Measurements from ENCODE around the gene RAPGEF5.

Gene RAPGEF5

GRCh38 chr7:22393913-22394729, 37.2 kb upstream of the RAPGEF5 start:
- Mint-ChIP-seq H3K4me1 (no peaks in the 10 kb centered on the region), H3K36me3 (no peaks in the 10 kb centered on the region), H3K9me3 (no peaks in the 10 kb centered on the region), H3K27me3 (peaks cover 15% of the 10 kb centered on the region), H3K4me3 (no peak overlapping the region), H3K27ac (no peak overlapping the region)
- CTCF ChIA-PET: no interaction called here
- no peak for DNase-seq

GRCh38 chr7:22390516-22390915, 33.6 kb upstream of the RAPGEF5 start:
- CTCF ChIA-PET: no interaction called here
- peaks cover 7% of the 10 kb centered on the region for H3K27me3 Mint-ChIP-seq
- H3K4me3 Mint-ChIP-seq: no peak overlapping the region
- no peak overlapping the region for H3K27ac Mint-ChIP-seq
- H3K36me3 Mint-ChIP-seq: no peaks in the 10 kb centered on the region
- no peaks in the 10 kb centered on the region for H3K9me3 Mint-ChIP-seq
- no peak for DNase-seq
- H3K4me1 Mint-ChIP-seq: no peaks in the 10 kb centered on the region

GRCh38 chr7:22389892-22390291, 32.9 kb upstream of the RAPGEF5 start:
- Mint-ChIP-seq H3K36me3 (no peaks in the 10 kb centered on the region), H3K4me3 (no peak overlapping the region), H3K27me3 (peaks cover 7% of the 10 kb centered on the region), H3K4me1 (no peaks in the 10 kb centered on the region), H3K27ac (no peak overlapping the region), H3K9me3 (no peaks in the 10 kb centered on the region)
- CTCF ChIA-PET: no interaction called here
- no peak for DNase-seq

DNA sequence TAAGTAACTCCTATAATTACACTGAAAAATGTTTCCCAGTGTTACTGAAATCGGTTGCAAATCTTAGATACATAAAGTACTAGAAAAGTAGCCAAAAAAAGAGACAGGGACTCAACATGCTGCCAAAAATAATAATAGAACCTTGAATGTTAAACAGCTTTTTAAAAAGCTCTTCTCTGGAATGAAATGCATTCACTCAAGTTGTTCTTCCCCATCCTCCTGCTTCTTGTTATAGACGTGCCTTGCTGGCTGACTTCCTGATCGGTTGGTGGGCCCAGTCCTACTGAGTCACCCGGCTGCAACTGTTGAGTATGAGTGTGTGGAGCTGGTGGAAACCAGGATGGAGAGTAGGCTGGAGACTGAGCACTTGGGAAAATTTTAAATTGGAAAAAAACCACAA, 30.6 kb upstream of the RAPGEF5 start:
- CTCF ChIA-PET: interaction anchor here (0.6 kb wide), 1 partner anchor 260 kb away, joined by 3 read pairs; no protein-coding TSS in a partner anchor
- Mint-ChIP-seq H3K9me3 (no peaks in the 10 kb centered on the region), H3K4me1 (no peaks in the 10 kb centered on the region), H3K27me3 (no peaks in the 10 kb centered on the region), H3K36me3 (no peaks in the 10 kb centered on the region), H3K27ac (no peak overlapping the region), H3K4me3 (no peak overlapping the region)
- no peak for DNase-seq

DNA sequence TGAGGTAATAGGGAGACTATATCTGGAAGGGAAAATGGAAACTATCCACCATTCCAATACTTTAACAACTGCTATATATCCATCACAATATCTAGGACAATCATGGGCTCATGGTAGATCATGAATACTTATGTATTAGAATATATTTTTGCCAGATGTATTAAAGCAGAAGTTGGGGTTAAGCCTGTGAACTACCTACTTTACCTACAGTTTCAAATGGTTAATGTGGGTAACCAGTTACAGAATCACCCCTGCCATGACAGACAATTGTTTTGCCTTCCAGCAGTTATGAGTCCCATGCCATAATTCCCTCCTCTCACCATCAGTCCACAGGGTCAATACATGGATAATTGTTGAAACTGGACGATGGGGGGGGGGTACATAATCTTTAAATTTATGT, 29.9 kb upstream of the RAPGEF5 start:
- CTCF ChIA-PET: no interaction called here
- no peaks in the 10 kb centered on the region for H3K9me3 Mint-ChIP-seq

GRCh38 chr7:22386206-22386858, 29.4 kb upstream of the RAPGEF5 start:
- Mint-ChIP-seq H3K36me3 (no peaks in the 10 kb centered on the region), H3K4me3 (no peak overlapping the region), H3K27me3 (no peaks in the 10 kb centered on the region), H3K27ac (no peak overlapping the region), H3K9me3 (no peaks in the 10 kb centered on the region), H3K4me1 (no peaks in the 10 kb centered on the region)
- CTCF ChIA-PET: interaction anchor here (0.6 kb wide), 1 partner anchor 830 kb away, joined by 3 read pairs; no protein-coding TSS in a partner anchor
- DNase-seq: no peak

More for the DNA sequence above, 29.9 kb upstream of the RAPGEF5 start:
- H3K36me3 Mint-ChIP-seq: no peaks in the 10 kb centered on the region
- H3K27ac Mint-ChIP-seq: no peak overlapping the region
- H3K4me3 Mint-ChIP-seq: no peak overlapping the region
- H3K4me1 Mint-ChIP-seq: no peaks in the 10 kb centered on the region
- DNase-seq: no peak
- no peaks in the 10 kb centered on the region for H3K27me3 Mint-ChIP-seq

- CTCF ChIA-PET: no interaction called here
- Mint-ChIP-seq H3K4me3 (no peak overlapping the region), H3K4me1 (no peaks in the 10 kb centered on the region)
Observed at GRCh38 chr7:22385326-22385725, 28.4 kb upstream of the RAPGEF5 start.

DNA sequence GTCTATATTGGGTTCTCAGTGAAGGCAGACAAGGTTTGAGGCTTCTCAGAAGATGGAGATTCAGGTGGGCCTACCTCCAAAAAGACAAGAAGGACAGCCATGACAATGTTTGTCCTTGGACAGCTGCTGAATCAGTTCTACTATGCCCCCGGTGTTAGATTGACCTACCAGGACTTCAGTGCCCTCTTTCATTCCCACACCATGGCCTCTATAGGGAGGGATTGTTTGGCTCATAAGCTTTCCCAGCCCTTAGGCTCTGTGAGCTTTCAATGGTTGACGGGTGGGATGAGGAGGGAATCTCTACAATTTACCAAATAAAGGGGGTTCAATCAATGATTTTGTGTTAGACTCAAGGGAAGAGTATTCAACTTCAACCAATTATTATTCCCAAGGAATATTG, 23.4 kb upstream of the RAPGEF5 start:
- H3K27ac Mint-ChIP-seq: no peak overlapping the region
- H3K4me1 Mint-ChIP-seq: no peaks in the 10 kb centered on the region
- no peaks in the 10 kb centered on the region for H3K9me3 Mint-ChIP-seq

More at GRCh38 chr7:22385326-22385725, 28.4 kb upstream of the RAPGEF5 start:
- Mint-ChIP-seq H3K36me3 (no peaks in the 10 kb centered on the region), H3K27me3 (no peaks in the 10 kb centered on the region), H3K9me3 (no peaks in the 10 kb centered on the region), H3K27ac (no peak overlapping the region)
- DNase-seq: no peak

DNA sequence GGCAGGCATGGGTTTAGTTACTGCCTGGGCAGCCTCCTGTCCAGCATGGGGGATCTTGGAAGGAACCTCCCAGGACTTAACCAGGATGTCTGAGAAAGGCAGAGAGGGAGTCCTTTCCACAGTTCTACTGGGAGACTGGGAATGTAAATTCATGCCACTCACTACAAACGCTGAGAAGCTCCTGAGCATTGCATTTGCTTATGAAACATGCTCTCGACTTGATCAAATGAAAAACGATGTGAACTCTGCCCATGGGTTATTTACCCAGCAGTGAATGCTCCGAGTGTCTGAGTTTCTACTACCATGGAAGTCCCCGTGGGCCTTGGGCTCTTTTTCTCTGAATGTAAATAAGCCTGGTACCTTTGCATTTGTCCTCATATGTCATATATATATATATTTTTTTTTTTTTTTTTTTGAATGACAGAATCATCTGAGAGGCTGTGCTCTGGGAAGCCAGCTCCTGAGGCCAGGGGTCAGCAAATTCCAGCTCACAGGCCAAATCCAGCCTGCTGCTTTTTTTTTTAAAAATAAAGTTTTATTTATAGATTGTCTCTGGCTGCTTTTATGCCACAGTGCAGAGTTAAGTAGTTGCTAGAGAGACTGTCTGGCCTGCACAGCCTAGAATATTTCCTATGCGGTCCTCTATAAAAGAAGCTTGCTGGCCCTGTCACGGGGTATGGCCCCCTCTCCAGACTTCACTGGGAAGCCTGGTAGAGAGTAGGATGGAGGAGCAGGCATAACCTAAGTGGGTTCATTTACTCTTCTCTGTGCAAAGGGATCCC, 21.4 kb upstream of the RAPGEF5 start:
- Mint-ChIP-seq H3K9me3 (no peaks in the 10 kb centered on the region), H3K27ac (no peak overlapping the region), H3K4me1 (no peaks in the 10 kb centered on the region), H3K4me3 (no peak overlapping the region), H3K36me3 (no peaks in the 10 kb centered on the region), H3K27me3 (peaks cover 4% of the 10 kb centered on the region)
- CTCF ChIA-PET: no interaction called here
- no peak for DNase-seq

More for the DNA sequence above, 23.4 kb upstream of the RAPGEF5 start:
- no peak for DNase-seq
- no peaks in the 10 kb centered on the region for H3K36me3 Mint-ChIP-seq
- peaks cover 4% of the 10 kb centered on the region for H3K27me3 Mint-ChIP-seq
- no peak overlapping the region for H3K4me3 Mint-ChIP-seq
- CTCF ChIA-PET: interaction anchor here (0.6 kb wide), 1 partner anchor 25 kb away, joined by 3 read pairs; no protein-coding TSS in a partner anchor

- Mint-ChIP-seq H3K4me1 (no peaks in the 10 kb centered on the region), H3K9me3 (no peaks in the 10 kb centered on the region), H3K4me3 (no peak overlapping the region), H3K36me3 (no peaks in the 10 kb centered on the region), H3K27me3 (peaks cover 4% of the 10 kb centered on the region), H3K27ac (no peak overlapping the region)
- DNase-seq: no peak
- CTCF ChIA-PET: no interaction called here
Observed at GRCh38 chr7:22377703-22378102, 20.7 kb upstream of the RAPGEF5 start.

GRCh38 chr7:22375359-22376048, 18.6 kb upstream of the RAPGEF5 start:
- CTCF ChIA-PET: no interaction called here
- Mint-ChIP-seq H3K9me3 (no peaks in the 10 kb centered on the region), H3K4me1 (no peaks in the 10 kb centered on the region), H3K4me3 (no peak overlapping the region), H3K27ac (no peak overlapping the region), H3K36me3 (no peaks in the 10 kb centered on the region), H3K27me3 (peaks cover 4% of the 10 kb centered on the region)
- DNase-seq: no peak

- CTCF ChIA-PET: no interaction called here
Observed at GRCh38 chr7:22373911-22374310, 17.0 kb upstream of the RAPGEF5 start.

GRCh38 chr7:22373388-22373787, 16.4 kb upstream of the RAPGEF5 start:
- no peaks in the 10 kb centered on the region for H3K9me3 Mint-ChIP-seq
- H3K4me1 Mint-ChIP-seq: no peaks in the 10 kb centered on the region
- H3K27me3 Mint-ChIP-seq: peaks cover 4% of the 10 kb centered on the region
- no peaks in the 10 kb centered on the region for H3K36me3 Mint-ChIP-seq
- DNase-seq: no peak
- no peak overlapping the region for H3K27ac Mint-ChIP-seq
- CTCF ChIA-PET: no interaction called here
- no peak overlapping the region for H3K4me3 Mint-ChIP-seq

More at GRCh38 chr7:22373911-22374310, 17.0 kb upstream of the RAPGEF5 start:
- Mint-ChIP-seq H3K36me3 (no peaks in the 10 kb centered on the region), H3K9me3 (no peaks in the 10 kb centered on the region), H3K4me1 (no peaks in the 10 kb centered on the region), H3K4me3 (no peak overlapping the region), H3K27me3 (peaks cover 4% of the 10 kb centered on the region), H3K27ac (no peak overlapping the region)
- DNase-seq: no peak

GRCh38 chr7:22372863-22373262, 15.9 kb upstream of the RAPGEF5 start:
- DNase-seq: no peak
- Mint-ChIP-seq H3K4me3 (no peak overlapping the region), H3K36me3 (no peaks in the 10 kb centered on the region), H3K4me1 (no peaks in the 10 kb centered on the region), H3K27ac (no peak overlapping the region), H3K27me3 (peaks cover 3% of the 10 kb centered on the region), H3K9me3 (no peaks in the 10 kb centered on the region)
- CTCF ChIA-PET: no interaction called here
